ENCODE results near the gene ZP1.
"Not testable (repeated sequence)": the region's sequence is repeated elsewhere in the genome, so short reads cannot be mapped to it uniquely, and the experiment has no call there.

Gene ZP1

GRCh38 chr11:60878245-60879101 lies 11.1 kb downstream of the ZP1 start:
- DNase-seq (ENCODE audit: low spot score) = no peak

- no peak for DNase-seq (ENCODE audit: low spot score)
Observed at GRCh38 chr11:60879104-60879503, 11.8 kb downstream of the ZP1 start.

GRCh38 chr11:60879971-60880588 lies 12.7 kb downstream of the ZP1 start:
- DNase-seq (ENCODE audit: low spot score) = no peak

GRCh38 chr11:60880643-60881282 lies 13.4 kb downstream of the ZP1 start:
- DNase-seq (ENCODE audit: low spot score) = no peak

GRCh38 chr11:60887556-60887955 lies 20.2 kb downstream of the ZP1 start:
- DNase-seq (ENCODE audit: low spot score) = peak; percentile 70

- no peak for DNase-seq (ENCODE audit: low spot score)
Observed at GRCh38 chr11:60889869-60890311, 22.5 kb downstream of the ZP1 start.

- no peak for DNase-seq (ENCODE audit: low spot score)
Observed at GRCh38 chr11:60890696-60891095, 23.4 kb downstream of the ZP1 start.

- DNase-seq (ENCODE audit: low spot score) = no peak
Observed at GRCh38 chr11:60891103-60891741, 23.9 kb downstream of the ZP1 start.

- DNase-seq (ENCODE audit: low spot score) = no peak
Observed at GRCh38 chr11:60895687-60896086, 28.3 kb downstream of the ZP1 start.

GRCh38 chr11:60897496-60897895 lies 30.2 kb downstream of the ZP1 start:
- no peak for DNase-seq (ENCODE audit: low spot score)

- peak; percentile 83 for DNase-seq (ENCODE audit: low spot score)
Observed at GRCh38 chr11:60899046-60899936, 31.9 kb downstream of the ZP1 start.

GRCh38 chr11:60899977-60900376 lies 32.6 kb downstream of the ZP1 start:
- DNase-seq (ENCODE audit: low spot score) = no peak

- DNase-seq (ENCODE audit: low spot score) = no peak
Observed at GRCh38 chr11:60900673-60901404, 33.5 kb downstream of the ZP1 start.

GRCh38 chr11:60902625-60903024 lies 35.3 kb downstream of the ZP1 start:
- DNase-seq (ENCODE audit: low spot score) = no peak

GRCh38 chr11:60905047-60905446 lies 37.7 kb downstream of the ZP1 start:
- no peak for DNase-seq (ENCODE audit: low spot score)

GRCh38 chr11:60905551-60906113 lies 38.3 kb downstream of the ZP1 start:
- DNase-seq (ENCODE audit: low spot score) = no peak

GRCh38 chr11:60906132-60906972 lies 39.0 kb downstream of the ZP1 start, which contains the start of gene PRPF19:
PRPF19 (minus strand) TSS chr11:60906585; CDS start chr11:60906382, 203 bp downstream.
- DNase-seq (ENCODE audit: low spot score) = peak; percentile 98

- no peak for DNase-seq (ENCODE audit: low spot score)
Observed at GRCh38 chr11:60908803-60909202, 41.5 kb downstream of the ZP1 start.

- not testable (repeated sequence) for DNase-seq (ENCODE audit: low spot score)
Observed at GRCh38 chr11:60909680-60910280, 42.4 kb downstream of the ZP1 start.
